ENCODE results near the gene HTRA1. TPM values are rescaled to one million over a fixed set of nuclear protein-coding genes. Genes with fewer than 3 reads are reported as not detected.

HTRA1 gene
- polyA plus RNA-seq, 1 of the 3 experiments (the other 2 are of a cell fraction): 291 TPM

DNA sequence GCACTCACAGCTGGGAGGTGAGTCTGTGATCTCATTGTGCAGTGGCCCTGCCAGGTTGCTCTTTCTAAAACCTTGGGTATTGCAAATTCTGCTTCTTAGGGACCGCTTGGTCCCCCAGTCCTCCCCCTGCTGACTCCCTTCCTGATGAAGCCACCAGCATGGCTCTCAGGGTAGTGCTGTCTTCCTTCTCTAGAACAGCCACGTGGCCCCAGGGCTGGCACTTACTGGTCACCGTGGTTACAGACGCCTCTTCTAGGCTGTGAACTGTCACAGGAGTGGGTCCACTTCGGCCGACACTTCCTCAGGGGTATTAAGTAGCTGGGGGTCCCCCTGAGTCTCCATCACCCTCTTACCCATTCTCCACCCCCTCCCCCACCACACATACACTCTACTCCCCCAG is 2.7 kb upstream of the HTRA1 start:
- WGBS (ENCODE audit: low lambda C conversion rate): 89% methylated on average over 6 of the region's 6 CpGs
- CTCF ChIA-PET: interaction anchor here (1.3 kb wide), 1 partner anchor 23 kb away, joined by 4 read pairs; no protein-coding TSS in a partner anchor

DNA sequence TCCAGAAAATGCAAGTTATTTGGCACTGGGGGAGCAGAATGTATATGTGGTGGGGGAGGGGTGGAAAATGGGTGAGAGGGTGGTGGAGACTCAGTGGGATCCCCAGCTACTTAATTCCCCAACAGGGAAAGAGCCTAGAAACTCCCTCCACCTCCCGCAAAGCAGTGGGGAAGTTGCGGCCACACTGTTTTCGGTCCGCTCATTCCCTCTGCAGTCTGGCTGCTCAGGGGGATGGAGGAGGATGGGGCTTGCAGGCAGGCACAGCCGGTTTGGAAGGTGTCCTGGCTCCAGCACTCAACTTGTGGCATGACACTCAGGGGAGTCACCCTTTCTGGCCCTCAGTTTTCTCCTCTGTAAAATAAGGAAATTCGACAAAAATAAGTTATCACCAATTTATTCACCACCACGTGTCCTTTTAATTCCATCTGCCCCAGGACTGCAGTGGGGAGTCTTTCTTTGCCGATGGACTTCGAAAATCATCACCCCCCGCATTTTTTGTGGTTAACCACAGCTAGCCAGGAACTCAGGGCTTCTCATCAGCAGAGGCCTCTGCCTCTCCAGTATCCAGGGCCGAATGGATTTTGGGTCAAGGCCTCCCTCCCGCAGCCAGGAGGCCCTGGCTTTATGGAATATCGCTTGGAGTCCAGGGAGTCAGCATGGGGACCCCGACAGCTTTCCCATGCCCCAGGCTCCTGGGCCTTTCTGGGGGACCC is 1.6 kb upstream of the HTRA1 start:
- Histone ChIP-seq H3K36me3 (replicated peaks in 1 of 2; ENCODE audit: control insufficient read depth in 1 of 2, insufficient read depth in 2 of 2, low read length in 1 of 2) (no peaks in the 10 kb centered on the region), H4K20me1 (ENCODE audit: insufficient read depth) (peaks cover 16% of the 10 kb centered on the region), H3K4me3 (ENCODE audit: low read depth in 2 of 2, low read length in 1 of 2) (no peak overlapping the region), H3K9me3 (no peaks in the 10 kb centered on the region), H3K4me1 (ENCODE audit: control insufficient read depth in 1 of 2, insufficient read depth in 2 of 2, low read depth in 1 of 2, low read length in 1 of 2) (peaks cover 5 to 19% of the 10 kb centered on the region in 2 experiments; a peak in 2 of 4 replicates), H3K9me2 (no peaks in the 10 kb centered on the region), H3F3A (replicated peaks; ENCODE audit: insufficient read depth) (peaks cover 3% of the 10 kb centered on the region), H3K9ac (no peak overlapping the region), H3K27ac (ENCODE audit: low read depth in 2 of 2, low read length in 1 of 2) (peak overlapping the region in 1 of 2 experiments; percentile 22; a peak in 1 of 4 replicates), H3K79me2 (ENCODE audit: insufficient read depth) (peaks cover 29% of the 10 kb centered on the region), H3K4me2 (peak overlapping the region; percentile 98; the same call in 1 of the 2 replicates), H2AFZ (ENCODE audit: low read depth) (no peak overlapping the region), H3K27me3 (ENCODE audit: insufficient read depth) (no peaks in the 10 kb centered on the region)
- WGBS (ENCODE audit: low lambda C conversion rate): 76% methylated on average over 14 of the region's 14 CpGs
- peak; percentile 16; the same call in 1 of the 2 replicates for TF ChIP-seq TCF12 (IDR thresholded peaks at IDR 0.05)
- TF ChIP-seq, protein P1, sequence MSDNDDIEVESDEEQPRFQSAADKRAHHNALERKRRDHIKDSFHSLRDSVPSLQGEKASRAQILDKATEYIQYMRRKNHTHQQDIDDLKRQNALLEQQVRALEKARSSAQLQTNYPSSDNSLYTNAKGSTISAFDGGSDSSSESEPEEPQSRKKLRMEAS (IDR thresholded peaks at IDR 0.05; ENCODE audit: low read depth): 0 out of 2 replicates have a peak, but pooled peaks have one; percentile 41
- TF ChIP-seq, protein P2, sequence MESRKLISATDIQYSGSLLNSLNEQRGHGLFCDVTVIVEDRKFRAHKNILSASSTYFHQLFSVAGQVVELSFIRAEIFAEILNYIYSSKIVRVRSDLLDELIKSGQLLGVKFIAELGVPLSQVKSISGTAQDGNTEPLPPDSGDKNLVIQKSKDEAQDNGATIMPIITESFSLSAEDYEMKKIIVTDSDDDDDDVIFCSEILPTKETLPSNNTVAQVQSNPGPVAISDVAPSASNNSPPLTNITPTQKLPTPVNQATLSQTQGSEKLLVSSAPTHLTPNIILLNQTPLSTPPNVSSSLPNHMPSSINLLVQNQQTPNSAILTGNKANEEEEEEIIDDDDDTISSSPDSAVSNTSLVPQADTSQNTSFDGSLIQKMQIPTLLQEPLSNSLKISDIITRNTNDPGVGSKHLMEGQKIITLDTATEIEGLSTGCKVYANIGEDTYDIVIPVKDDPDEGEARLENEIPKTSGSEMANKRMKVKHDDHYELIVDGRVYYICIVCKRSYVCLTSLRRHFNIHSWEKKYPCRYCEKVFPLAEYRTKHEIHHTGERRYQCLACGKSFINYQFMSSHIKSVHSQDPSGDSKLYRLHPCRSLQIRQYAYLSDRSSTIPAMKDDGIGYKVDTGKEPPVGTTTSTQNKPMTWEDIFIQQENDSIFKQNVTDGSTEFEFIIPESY (IDR thresholded peaks at IDR 0.05; ENCODE audit: borderline replicate concordance, low read depth): no peak
- TF ChIP-seq, protein P3, sequence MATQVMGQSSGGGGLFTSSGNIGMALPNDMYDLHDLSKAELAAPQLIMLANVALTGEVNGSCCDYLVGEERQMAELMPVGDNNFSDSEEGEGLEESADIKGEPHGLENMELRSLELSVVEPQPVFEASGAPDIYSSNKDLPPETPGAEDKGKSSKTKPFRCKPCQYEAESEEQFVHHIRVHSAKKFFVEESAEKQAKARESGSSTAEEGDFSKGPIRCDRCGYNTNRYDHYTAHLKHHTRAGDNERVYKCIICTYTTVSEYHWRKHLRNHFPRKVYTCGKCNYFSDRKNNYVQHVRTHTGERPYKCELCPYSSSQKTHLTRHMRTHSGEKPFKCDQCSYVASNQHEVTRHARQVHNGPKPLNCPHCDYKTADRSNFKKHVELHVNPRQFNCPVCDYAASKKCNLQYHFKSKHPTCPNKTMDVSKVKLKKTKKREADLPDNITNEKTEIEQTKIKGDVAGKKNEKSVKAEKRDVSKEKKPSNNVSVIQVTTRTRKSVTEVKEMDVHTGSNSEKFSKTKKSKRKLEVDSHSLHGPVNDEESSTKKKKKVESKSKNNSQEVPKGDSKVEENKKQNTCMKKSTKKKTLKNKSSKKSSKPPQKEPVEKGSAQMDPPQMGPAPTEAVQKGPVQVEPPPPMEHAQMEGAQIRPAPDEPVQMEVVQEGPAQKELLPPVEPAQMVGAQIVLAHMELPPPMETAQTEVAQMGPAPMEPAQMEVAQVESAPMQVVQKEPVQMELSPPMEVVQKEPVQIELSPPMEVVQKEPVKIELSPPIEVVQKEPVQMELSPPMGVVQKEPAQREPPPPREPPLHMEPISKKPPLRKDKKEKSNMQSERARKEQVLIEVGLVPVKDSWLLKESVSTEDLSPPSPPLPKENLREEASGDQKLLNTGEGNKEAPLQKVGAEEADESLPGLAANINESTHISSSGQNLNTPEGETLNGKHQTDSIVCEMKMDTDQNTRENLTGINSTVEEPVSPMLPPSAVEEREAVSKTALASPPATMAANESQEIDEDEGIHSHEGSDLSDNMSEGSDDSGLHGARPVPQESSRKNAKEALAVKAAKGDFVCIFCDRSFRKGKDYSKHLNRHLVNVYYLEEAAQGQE (IDR thresholded peaks at IDR 0.05; ENCODE audit: low read depth, low read length): no peak
- POLR2A ChIA-PET: no interaction called here
- no peak for DNase-seq
- CTCF ChIA-PET: interaction anchor here (1.3 kb wide), 1 partner anchor 24 kb away, joined by 4 read pairs; no protein-coding TSS in a partner anchor

More for the DNA sequence above, 2.7 kb upstream of the HTRA1 start:
- POLR2A ChIA-PET: no interaction called here
- Histone ChIP-seq H3K27ac (ENCODE audit: low read depth in 2 of 2, low read length in 1 of 2) (no peak overlapping the region), H3K36me3 (replicated peaks in 1 of 2; ENCODE audit: control insufficient read depth in 1 of 2, insufficient read depth in 2 of 2, low read length in 1 of 2) (no peaks in the 10 kb centered on the region), H3K4me2 (no peak overlapping the region), H3K27me3 (ENCODE audit: insufficient read depth) (no peaks in the 10 kb centered on the region), H3K9ac (no peak overlapping the region), H3K9me2 (no peaks in the 10 kb centered on the region), H4K20me1 (ENCODE audit: insufficient read depth) (peaks cover 6% of the 10 kb centered on the region), H2AFZ (ENCODE audit: low read depth) (no peak overlapping the region), H3K79me2 (ENCODE audit: insufficient read depth) (peaks cover 18% of the 10 kb centered on the region), H3K9me3 (no peaks in the 10 kb centered on the region), H3K4me3 (ENCODE audit: low read depth in 2 of 2, low read length in 1 of 2) (no peak overlapping the region), H3K4me1 (ENCODE audit: control insufficient read depth in 1 of 2, insufficient read depth in 2 of 2, low read depth in 1 of 2, low read length in 1 of 2) (peaks cover 5 to 19% of the 10 kb centered on the region in 2 experiments; a peak in 2 of 4 replicates), H3F3A (replicated peaks; ENCODE audit: insufficient read depth) (peaks cover 3% of the 10 kb centered on the region)
- TF ChIP-seq, protein P4, sequence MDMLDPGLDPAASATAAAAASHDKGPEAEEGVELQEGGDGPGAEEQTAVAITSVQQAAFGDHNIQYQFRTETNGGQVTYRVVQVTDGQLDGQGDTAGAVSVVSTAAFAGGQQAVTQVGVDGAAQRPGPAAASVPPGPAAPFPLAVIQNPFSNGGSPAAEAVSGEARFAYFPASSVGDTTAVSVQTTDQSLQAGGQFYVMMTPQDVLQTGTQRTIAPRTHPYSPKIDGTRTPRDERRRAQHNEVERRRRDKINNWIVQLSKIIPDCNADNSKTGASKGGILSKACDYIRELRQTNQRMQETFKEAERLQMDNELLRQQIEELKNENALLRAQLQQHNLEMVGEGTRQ (IDR thresholded peaks at IDR 0.05; ENCODE audit: borderline replicate concordance, low read depth, low read length): no peak
- TF ChIP-seq NRF1 (IDR thresholded peaks at IDR 0.05; ENCODE audit: low read depth, low read length) (no peak), SIN3A (IDR thresholded peaks at IDR 0.05; ENCODE audit: borderline replicate concordance, low read depth, low read length) (no peak)
- TF ChIP-seq, protein P1 (IDR thresholded peaks at IDR 0.05; ENCODE audit: low read depth): no peak
- no peak for DNase-seq

Measured in SK-N-SH (cell line).